ENCODE measurements around the gene POU2F1.

DNA sequence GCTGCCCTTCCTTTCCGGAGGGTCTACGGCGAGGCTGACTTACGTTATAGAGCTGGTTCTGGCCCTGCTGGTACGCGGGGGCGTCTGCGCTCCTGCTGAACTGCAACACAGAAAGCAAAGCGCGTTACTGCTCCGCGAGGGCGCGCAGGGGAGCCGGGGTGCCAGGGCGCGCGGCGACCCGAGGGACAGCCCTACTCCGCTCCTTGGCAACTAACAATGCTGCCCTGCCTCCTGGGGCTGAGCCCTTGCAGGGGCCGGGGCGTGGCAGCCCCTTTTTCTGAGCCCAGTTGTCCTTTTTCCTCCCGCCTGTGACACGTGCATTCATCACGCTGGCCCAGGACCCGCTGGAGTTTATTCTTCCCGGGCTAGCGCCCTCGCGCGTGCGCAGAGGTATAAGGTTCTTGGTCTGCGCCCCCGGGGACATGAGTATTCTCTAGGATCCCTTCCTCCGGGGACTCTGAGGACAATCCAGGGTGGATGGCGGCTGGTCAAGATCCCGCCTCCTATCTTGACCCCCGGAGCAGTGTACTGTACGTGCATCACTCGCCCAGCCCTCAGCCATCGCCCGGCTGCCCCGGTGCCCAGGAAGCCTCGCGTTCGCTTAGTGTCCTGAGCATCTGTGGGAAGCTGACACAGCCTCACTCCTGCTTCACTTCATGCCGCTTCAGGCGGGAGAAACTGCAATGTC is 218.8 kb downstream of the POU2F1 start:
- TF ChIP-seq, protein P1, sequence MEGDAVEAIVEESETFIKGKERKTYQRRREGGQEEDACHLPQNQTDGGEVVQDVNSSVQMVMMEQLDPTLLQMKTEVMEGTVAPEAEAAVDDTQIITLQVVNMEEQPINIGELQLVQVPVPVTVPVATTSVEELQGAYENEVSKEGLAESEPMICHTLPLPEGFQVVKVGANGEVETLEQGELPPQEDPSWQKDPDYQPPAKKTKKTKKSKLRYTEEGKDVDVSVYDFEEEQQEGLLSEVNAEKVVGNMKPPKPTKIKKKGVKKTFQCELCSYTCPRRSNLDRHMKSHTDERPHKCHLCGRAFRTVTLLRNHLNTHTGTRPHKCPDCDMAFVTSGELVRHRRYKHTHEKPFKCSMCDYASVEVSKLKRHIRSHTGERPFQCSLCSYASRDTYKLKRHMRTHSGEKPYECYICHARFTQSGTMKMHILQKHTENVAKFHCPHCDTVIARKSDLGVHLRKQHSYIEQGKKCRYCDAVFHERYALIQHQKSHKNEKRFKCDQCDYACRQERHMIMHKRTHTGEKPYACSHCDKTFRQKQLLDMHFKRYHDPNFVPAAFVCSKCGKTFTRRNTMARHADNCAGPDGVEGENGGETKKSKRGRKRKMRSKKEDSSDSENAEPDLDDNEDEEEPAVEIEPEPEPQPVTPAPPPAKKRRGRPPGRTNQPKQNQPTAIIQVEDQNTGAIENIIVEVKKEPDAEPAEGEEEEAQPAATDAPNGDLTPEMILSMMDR (conservative IDR thresholded peaks at IDR 0.05; ENCODE audit: low read depth, low read length) = peak; percentile 36
- TF ChIP-seq EZH2 (IDR thresholded peaks at IDR 0.05; ENCODE audit: borderline replicate concordance, low read depth, low read length, poor library complexity, severe bottlenecking) = no peak
